Chondrocyte (in vitro differentiated cells): ENCODE measurements around the gene TEX54. TPM values are rescaled to one million over a fixed set of nuclear protein-coding genes. Genes with fewer than 3 reads are reported as not detected.

ENCODE experiments used
- DNase-seq: peaks from one replicate; pipeline ENCODE4 v3.0.0; 2021; ENCODE audit warnings: mixed read lengths, low spot score
- H3K27ac Mint-ChIP-seq: one replicate; pipeline ENCODE4 v1.8.0; 2021; ENCODE audit warnings: mild to moderate bottlenecking, moderate library complexity, mixed read lengths; ENCODE audit not compliant: unreplicated experiment
- H3K27me3 Mint-ChIP-seq: 2 replicates; pipeline ENCODE4 v1.8.0; 2021; ENCODE audit warnings: low read depth, mixed read lengths
- H3K36me3 Mint-ChIP-seq: 2 replicates; pipeline ENCODE4 v1.8.0; 2021; ENCODE audit warnings: low read depth, mixed read lengths
- H3K4me1 Mint-ChIP-seq: 2 replicates; pipeline ENCODE4 v1.8.0; 2021; ENCODE audit warnings: low read depth, mild to moderate bottlenecking, mixed read lengths
- H3K4me3 Mint-ChIP-seq: one replicate; pipeline ENCODE4 v1.8.0; 2021; ENCODE audit warnings: mild to moderate bottlenecking, moderate library complexity, mixed read lengths; ENCODE audit not compliant: unreplicated experiment
- H3K9me3 Mint-ChIP-seq: 2 replicates; pipeline ENCODE4 v1.8.0; 2021; ENCODE audit warnings: low read depth, mixed read lengths
- CTCF ChIP-seq: fragments of 200-600 bp; sonication (generic); IDR thresholded peaks from 2 replicates; pipeline ENCODE4 v1.5.0; 2021; ENCODE audit warnings: antibody characterized with exemption, mild to moderate bottlenecking, moderate library complexity
- total RNA-seq: library from RNA; stranded (reverse); gene quantifications from 3 replicates; pipeline ENCODE4 v1.2.1, GENCODE V29; 2021

TEX54 gene
- total RNA-seq, 1 donor from 2014 or later = 0.65 TPM

GRCh38 chr11:62794201-62794775, 38.4 kb downstream of the TEX54 start:
- no peak for DNase-seq
- H3K27ac Mint-ChIP-seq = no peak overlapping the region

GRCh38 chr11:62792202-62792575, 40.5 kb downstream of the TEX54 start:
- DNase-seq = no peak
- Mint-ChIP-seq H3K9me3 (no peaks in the 10 kb centered on the region), H3K27me3 (no peaks in the 10 kb centered on the region), H3K4me3 (peak overlapping the region; percentile 88), H3K27ac (peak overlapping the region; percentile 94), H3K36me3 (peaks cover 27% of the 10 kb centered on the region), H3K4me1 (peaks cover 45% of the 10 kb centered on the region)
- TF ChIP-seq CTCF = peak; percentile 4

More at GRCh38 chr11:62794201-62794775, 38.4 kb downstream of the TEX54 start:
- Mint-ChIP-seq H3K27me3 (no peaks in the 10 kb centered on the region), H3K36me3 (peaks cover 35% of the 10 kb centered on the region), H3K4me3 (no peak overlapping the region), H3K4me1 (peaks cover 28% of the 10 kb centered on the region), H3K9me3 (no peaks in the 10 kb centered on the region)
- no peak for TF ChIP-seq CTCF

GRCh38 chr11:62791501-62792201, 41.0 kb downstream of the TEX54 start, which contains the start of gene TMEM223:
Gene TMEM223 (minus strand): TSS chr11:62792006. CDS start chr11:62791994, 12 bp downstream.
- Mint-ChIP-seq H3K27ac (peak within 1 kb of the TSS; percentile 94), H3K36me3 (peaks cover 25% of the 10 kb centered on the region), H3K4me1 (peaks cover 45% of the 10 kb centered on the region), H3K4me3 (peak within 1 kb of the TSS; percentile 88), H3K9me3 (no peaks in the 10 kb centered on the region), H3K27me3 (no peaks in the 10 kb centered on the region)
- TF ChIP-seq CTCF = peak; percentile 45
- peak; percentile 95 for DNase-seq

- Mint-ChIP-seq H3K9me3 (no peaks in the 10 kb centered on the region), H3K4me3 (no peak overlapping the region), H3K27ac (peak overlapping the region; percentile 76), H3K4me1 (peaks cover 54% of the 10 kb centered on the region), H3K27me3 (no peaks in the 10 kb centered on the region), H3K36me3 (peaks cover 12% of the 10 kb centered on the region)
- TF ChIP-seq CTCF = no peak
- no peak for DNase-seq
These were observed 43.1 kb downstream of the TEX54 start for GRCh38 chr11:62789576-62789975.

- peaks cover 6% of the 10 kb centered on the region for H3K36me3 Mint-ChIP-seq
- peak overlapping the region; percentile 76 for H3K27ac Mint-ChIP-seq
- peak overlapping the region; percentile 81 for H3K4me3 Mint-ChIP-seq
- no peak for TF ChIP-seq CTCF
- no peaks in the 10 kb centered on the region for H3K27me3 Mint-ChIP-seq
- H3K9me3 Mint-ChIP-seq = no peaks in the 10 kb centered on the region
- no peak for DNase-seq
- peaks cover 54% of the 10 kb centered on the region for H3K4me1 Mint-ChIP-seq
These were observed 43.6 kb downstream of the TEX54 start for GRCh38 chr11:62788991-62789390.
